Measurements from ENCODE around the gene TRABD2B. TPM values are rescaled to one million over a fixed set of nuclear protein-coding genes. Genes with fewer than 3 reads are reported as not detected.

TRABD2B gene
- total RNA-seq, 1 donor from 2014 or later: 0.89 TPM

DNA sequence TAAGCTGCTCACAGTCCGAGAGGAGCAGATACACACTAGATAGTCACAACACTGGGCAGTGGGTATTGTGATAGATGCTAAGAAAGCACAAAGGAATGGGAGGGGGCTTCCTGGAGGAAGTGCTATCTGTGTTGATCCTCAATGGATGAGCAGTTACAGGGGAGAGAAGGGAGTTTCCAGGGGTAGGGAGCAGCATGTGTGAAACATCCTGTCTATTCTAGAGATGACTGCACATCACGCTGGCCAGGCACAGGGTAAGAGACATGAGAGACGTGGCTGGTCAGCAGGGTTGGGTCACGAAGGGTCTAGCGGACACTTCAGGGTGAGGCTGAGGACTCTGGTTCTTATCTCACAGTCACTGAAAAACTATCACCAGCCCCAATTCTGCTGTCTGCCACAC lies 235.2 kb downstream of the TRABD2B start:
- Mint-ChIP-seq H3K27ac (ENCODE audit: unreplicated experiment) (no peak overlapping the region), H3K9me3 (ENCODE audit: unreplicated experiment) (peaks cover 2% of the 10 kb centered on the region), H3K36me3 (ENCODE audit: low read depth, unreplicated experiment) (no peaks in the 10 kb centered on the region), H3K4me1 (ENCODE audit: low read depth, unreplicated experiment) (peaks cover 10% of the 10 kb centered on the region), H3K27me3 (ENCODE audit: low read depth, unreplicated experiment) (peaks cover 63% of the 10 kb centered on the region), H3K4me3 (ENCODE audit: unreplicated experiment) (no peak overlapping the region)
- Histone ChIP-seq H3K4me2 (ENCODE audit: low read length) (no peak overlapping the region), H3K27me3 (ENCODE audit: insufficient read depth, low read length) (peaks cover 7% of the 10 kb centered on the region), H2AFZ (ENCODE audit: low read depth, low read length) (no peak overlapping the region), H3K4me1 (ENCODE audit: insufficient read depth, low read length) (no peaks in the 10 kb centered on the region), H3K36me3 (ENCODE audit: insufficient read depth, low read length) (no peaks in the 10 kb centered on the region), H3K79me2 (ENCODE audit: insufficient read depth, low read length) (no peaks in the 10 kb centered on the region), H4K20me1 (ENCODE audit: insufficient read depth, low read length) (no peaks in the 10 kb centered on the region), H3K27ac (ENCODE audit: low read depth, low read length) (no peak overlapping the region), H3K4me3 (ENCODE audit: insufficient read depth, low read depth, low read length) (no peak overlapping the region), H3K9ac (ENCODE audit: low read length) (no peak overlapping the region), H3K9me3 (ENCODE audit: insufficient read depth, low read depth, low read length) (no peaks in the 10 kb centered on the region)
- no peak for DNase-seq (ENCODE audit: low read depth)
- no peak for FAIRE-seq
- no peak for TF ChIP-seq CTCF (IDR thresholded peaks at IDR 0.05; ENCODE audit: insufficient read depth, low read depth, low read length)
- TF ChIP-seq EZH2 (IDR thresholded peaks at IDR 0.05; ENCODE audit: insufficient read depth, low read length): no peak

GRCh38 chr1:47761201-47761930 lies 235.8 kb downstream of the TRABD2B start:
- no peak for TF ChIP-seq CTCF (IDR thresholded peaks at IDR 0.05; ENCODE audit: insufficient read depth, low read depth, low read length)
- no peak for TF ChIP-seq EZH2 (IDR thresholded peaks at IDR 0.05; ENCODE audit: insufficient read depth, low read length)
- H3K27me3 ChIP-seq (ENCODE audit: insufficient read depth, low read length): peaks cover 7% of the 10 kb centered on the region
- peaks cover 9% of the 10 kb centered on the region for H3K4me1 Mint-ChIP-seq (ENCODE audit: low read depth, unreplicated experiment)
- no peak overlapping the region for H3K4me3 ChIP-seq (ENCODE audit: insufficient read depth, low read depth, low read length)
- no peaks in the 10 kb centered on the region for H4K20me1 ChIP-seq (ENCODE audit: insufficient read depth, low read length)
- H3K27ac ChIP-seq (ENCODE audit: low read depth, low read length): no peak overlapping the region
- H3K79me2 ChIP-seq (ENCODE audit: insufficient read depth, low read length): no peaks in the 10 kb centered on the region
- H3K4me1 ChIP-seq (ENCODE audit: insufficient read depth, low read length): no peaks in the 10 kb centered on the region
- H3K36me3 ChIP-seq (ENCODE audit: insufficient read depth, low read length): no peaks in the 10 kb centered on the region
- no peak overlapping the region for H3K4me3 Mint-ChIP-seq (ENCODE audit: unreplicated experiment)
- no peak overlapping the region for H3K9ac ChIP-seq (ENCODE audit: low read length)
- no peak overlapping the region for H3K27ac Mint-ChIP-seq (ENCODE audit: unreplicated experiment)
- DNase-seq (ENCODE audit: low read depth) (no peak), FAIRE-seq (no peak)
- H2AFZ ChIP-seq (ENCODE audit: low read depth, low read length): no peak overlapping the region
- peaks cover 2% of the 10 kb centered on the region for H3K9me3 Mint-ChIP-seq (ENCODE audit: unreplicated experiment)
- H3K36me3 Mint-ChIP-seq (ENCODE audit: low read depth, unreplicated experiment): no peaks in the 10 kb centered on the region
- no peak overlapping the region for H3K4me2 ChIP-seq (ENCODE audit: low read length)
- H3K27me3 Mint-ChIP-seq (ENCODE audit: low read depth, unreplicated experiment): peaks cover 62% of the 10 kb centered on the region
- no peaks in the 10 kb centered on the region for H3K9me3 ChIP-seq (ENCODE audit: insufficient read depth, low read depth, low read length)

DNA sequence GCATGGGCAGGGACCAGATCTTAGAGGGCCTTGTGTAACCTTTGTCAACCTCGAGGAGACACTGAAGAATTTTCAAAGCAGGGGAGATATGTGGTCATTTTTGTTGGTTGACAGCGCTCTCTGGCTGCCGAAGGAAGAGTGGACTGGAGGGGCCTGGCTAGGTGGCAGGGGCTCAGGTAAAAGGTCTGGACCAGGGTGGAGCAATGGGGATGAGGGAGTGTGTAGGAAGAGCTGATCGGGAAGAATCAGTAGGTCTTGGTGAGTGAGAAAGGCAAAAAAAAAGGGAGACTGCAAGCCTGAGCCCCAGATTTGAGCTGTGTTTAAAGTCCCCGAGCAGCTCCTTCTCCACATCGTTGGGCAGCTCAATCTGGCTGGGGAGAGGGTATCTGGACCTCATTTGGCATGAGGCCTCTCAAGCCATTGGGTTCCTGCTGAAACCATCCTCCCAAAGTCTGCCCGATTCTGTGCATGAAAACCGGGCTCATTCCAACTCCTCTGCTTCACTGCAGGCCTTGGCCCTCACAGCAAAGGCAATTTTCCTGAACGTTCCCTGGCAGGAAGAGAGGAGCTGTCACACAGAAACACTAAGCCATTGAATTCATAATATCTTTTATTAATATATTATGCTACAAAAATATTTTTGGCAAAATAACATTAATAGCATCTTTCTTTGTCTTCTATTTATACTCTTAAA lies 237.1 kb downstream of the TRABD2B start:
- peaks cover 9% of the 10 kb centered on the region for H3K4me1 Mint-ChIP-seq (ENCODE audit: low read depth, unreplicated experiment)
- no peaks in the 10 kb centered on the region for H3K79me2 ChIP-seq (ENCODE audit: insufficient read depth, low read length)
- TF ChIP-seq EZH2 (IDR thresholded peaks at IDR 0.05; ENCODE audit: insufficient read depth, low read length) (no peak), CTCF (IDR thresholded peaks at IDR 0.05; ENCODE audit: insufficient read depth, low read depth, low read length) (no peak)
- peaks cover 60% of the 10 kb centered on the region for H3K27me3 Mint-ChIP-seq (ENCODE audit: low read depth, unreplicated experiment)
- no peaks in the 10 kb centered on the region for H3K9me3 ChIP-seq (ENCODE audit: insufficient read depth, low read depth, low read length)
- no peaks in the 10 kb centered on the region for H3K36me3 Mint-ChIP-seq (ENCODE audit: low read depth, unreplicated experiment)
- H3K4me1 ChIP-seq (ENCODE audit: insufficient read depth, low read length): no peaks in the 10 kb centered on the region
- no peak overlapping the region for H2AFZ ChIP-seq (ENCODE audit: low read depth, low read length)
- no peaks in the 10 kb centered on the region for H4K20me1 ChIP-seq (ENCODE audit: insufficient read depth, low read length)
- H3K4me3 Mint-ChIP-seq (ENCODE audit: unreplicated experiment): no peak overlapping the region
- DNase-seq (ENCODE audit: low read depth) (no peak), FAIRE-seq (no peak)
- no peaks in the 10 kb centered on the region for H3K36me3 ChIP-seq (ENCODE audit: insufficient read depth, low read length)
- H3K27ac Mint-ChIP-seq (ENCODE audit: unreplicated experiment): no peak overlapping the region
- no peak overlapping the region for H3K4me2 ChIP-seq (ENCODE audit: low read length)
- peaks cover 7% of the 10 kb centered on the region for H3K27me3 ChIP-seq (ENCODE audit: insufficient read depth, low read length)
- no peak overlapping the region for H3K27ac ChIP-seq (ENCODE audit: low read depth, low read length)
- H3K9me3 Mint-ChIP-seq (ENCODE audit: unreplicated experiment): peaks cover 2% of the 10 kb centered on the region
- no peak overlapping the region for H3K9ac ChIP-seq (ENCODE audit: low read length)
- no peak overlapping the region for H3K4me3 ChIP-seq (ENCODE audit: insufficient read depth, low read depth, low read length)
